HG02623 (cell line): Measurements from ENCODE around the gene FNBP1L.
"Not testable (repeated sequence)": the region's sequence is repeated elsewhere in the genome, so short reads cannot be mapped to it uniquely, and the experiment has no call there.

Experiments
- ATAC-seq: cut with Tn5 transposase; IDR thresholded peaks from one replicate; pipeline ENCODE4 v1.9.1; 2021; ENCODE audit warnings: moderate library complexity; ENCODE audit not compliant: unreplicated experiment

The FNBP1L gene

GRCh38 chr1:93526431-93526830 lies 78.5 kb downstream of the FNBP1L start:
- ATAC-seq: no peak

- no peak for ATAC-seq
Measured at GRCh38 chr1:93528412-93528811, 80.5 kb downstream of the FNBP1L start.

- no peak for ATAC-seq
Measured at GRCh38 chr1:93531193-93531592, 83.3 kb downstream of the FNBP1L start.

GRCh38 chr1:93532780-93533378 lies 85.0 kb downstream of the FNBP1L start:
- ATAC-seq: no peak

GRCh38 chr1:93533677-93534076 lies 85.8 kb downstream of the FNBP1L start:
- ATAC-seq: no peak

GRCh38 chr1:93537396-93537795 lies 89.5 kb downstream of the FNBP1L start:
- no peak for ATAC-seq

GRCh38 chr1:93537924-93538323 lies 90.0 kb downstream of the FNBP1L start:
- ATAC-seq: no peak

GRCh38 chr1:93541045-93541444 lies 93.1 kb downstream of the FNBP1L start:
- ATAC-seq: no peak

- ATAC-seq: no peak
Measured at GRCh38 chr1:93542398-93542797, 94.5 kb downstream of the FNBP1L start.

- ATAC-seq: no peak
Measured at GRCh38 chr1:93546162-93546863, 98.4 kb downstream of the FNBP1L start.

- ATAC-seq: no peak
Measured at GRCh38 chr1:93549131-93549530, 101.2 kb downstream of the FNBP1L start.

- no peak for ATAC-seq
Measured at GRCh38 chr1:93549811-93550210, 101.9 kb downstream of the FNBP1L start.

- no peak for ATAC-seq
Measured at GRCh38 chr1:93552741-93553455, 105.0 kb downstream of the FNBP1L start.

GRCh38 chr1:93553886-93554490 lies 106.1 kb downstream of the FNBP1L start:
- ATAC-seq: not testable (repeated sequence)

GRCh38 chr1:93554883-93555872 lies 107.3 kb downstream of the FNBP1L start:
- ATAC-seq: no peak

- ATAC-seq: no peak
Measured at GRCh38 chr1:93556291-93556690, 108.4 kb downstream of the FNBP1L start.

GRCh38 chr1:93559045-93559444 lies 111.1 kb downstream of the FNBP1L start:
- ATAC-seq: no peak

- ATAC-seq: no peak
Measured at GRCh38 chr1:93559695-93560094, 111.8 kb downstream of the FNBP1L start.

- ATAC-seq: no peak
Measured at GRCh38 chr1:93565496-93566206, 117.7 kb downstream of the FNBP1L start.

GRCh38 chr1:93566227-93566626 lies 118.3 kb downstream of the FNBP1L start:
- no peak for ATAC-seq
